Inferior parietal cortex (tissue), 1 donor: ENCODE results near the gene SNAPC2.
"Not testable (repeated sequence)": the region's sequence is repeated elsewhere in the genome, so short reads cannot be mapped to it uniquely, and the experiment has no call there.

ENCODE experiments used
- DNase-seq: peaks from one replicate; pipeline ENCODE4 v3.0.0-alpha.2; 2016; ENCODE audit errors: extremely low spot score

SNAPC2 gene

GRCh38 chr19:7932930-7933300, 12.8 kb downstream of the SNAPC2 start:
- no peak for DNase-seq

- no peak for DNase-seq
These were observed 13.3 kb downstream of the SNAPC2 start for GRCh38 chr19:7933411-7933810.

DNA sequence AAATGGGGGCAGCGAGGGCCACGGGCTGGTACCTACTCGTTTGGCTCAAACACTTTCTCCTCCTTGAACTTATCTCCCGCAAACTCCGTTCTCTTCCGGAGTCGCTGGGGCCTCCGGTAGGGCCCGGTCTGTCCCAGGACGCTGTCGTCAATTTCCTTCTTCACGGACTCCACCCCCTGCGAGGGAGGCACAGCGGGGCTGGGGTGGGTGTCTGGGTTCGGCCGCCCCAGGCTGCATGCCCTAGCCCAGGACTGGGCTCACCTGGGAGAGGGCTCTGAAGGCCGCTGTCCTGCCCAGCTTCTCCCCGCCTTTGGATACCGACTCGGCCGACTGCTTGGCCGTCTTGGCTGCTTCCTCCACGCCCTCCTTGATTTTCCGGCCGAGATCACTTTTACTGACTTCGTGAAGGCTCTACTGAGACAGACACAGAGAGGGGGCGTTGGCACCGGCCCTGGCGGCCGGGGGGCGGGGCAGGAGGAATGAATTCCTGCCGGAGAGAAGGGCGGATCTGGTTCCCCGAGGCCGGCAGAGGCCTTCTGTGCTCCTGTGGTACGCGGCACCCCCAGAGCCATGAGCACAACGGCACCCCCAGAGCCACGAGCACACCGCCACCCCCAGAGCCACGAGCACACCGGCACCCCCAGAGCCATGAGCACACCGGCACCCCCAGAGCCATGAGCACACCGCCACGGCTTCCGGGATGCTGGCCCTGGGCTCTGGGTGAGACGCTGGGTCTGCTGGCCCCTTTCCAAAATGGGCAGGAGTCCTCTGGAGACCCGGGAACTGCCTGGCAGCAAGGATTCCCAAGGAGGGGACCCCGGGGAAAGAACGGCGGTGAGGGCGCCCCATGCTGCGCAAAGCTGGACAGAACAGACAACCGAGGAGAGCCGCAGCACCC, 13.9 kb downstream of the SNAPC2 start:
- no peak for DNase-seq

GRCh38 chr19:7934766-7935165, 14.6 kb downstream of the SNAPC2 start:
- DNase-seq: no peak

GRCh38 chr19:7940841-7941240, 20.7 kb downstream of the SNAPC2 start:
- DNase-seq: no peak

GRCh38 chr19:7941895-7942596, 21.9 kb downstream of the SNAPC2 start:
- no peak for DNase-seq

- no peak for DNase-seq
These were observed 22.9 kb downstream of the SNAPC2 start for GRCh38 chr19:7942981-7943443.

GRCh38 chr19:7943444-7944176, 23.5 kb downstream of the SNAPC2 start, which contains the start of gene TIMM44:
Gene TIMM44 (minus strand): TSS chr19:7943666. CDS start chr19:7943651, 15 bp downstream.
- peak; percentile 99 for DNase-seq

DNA sequence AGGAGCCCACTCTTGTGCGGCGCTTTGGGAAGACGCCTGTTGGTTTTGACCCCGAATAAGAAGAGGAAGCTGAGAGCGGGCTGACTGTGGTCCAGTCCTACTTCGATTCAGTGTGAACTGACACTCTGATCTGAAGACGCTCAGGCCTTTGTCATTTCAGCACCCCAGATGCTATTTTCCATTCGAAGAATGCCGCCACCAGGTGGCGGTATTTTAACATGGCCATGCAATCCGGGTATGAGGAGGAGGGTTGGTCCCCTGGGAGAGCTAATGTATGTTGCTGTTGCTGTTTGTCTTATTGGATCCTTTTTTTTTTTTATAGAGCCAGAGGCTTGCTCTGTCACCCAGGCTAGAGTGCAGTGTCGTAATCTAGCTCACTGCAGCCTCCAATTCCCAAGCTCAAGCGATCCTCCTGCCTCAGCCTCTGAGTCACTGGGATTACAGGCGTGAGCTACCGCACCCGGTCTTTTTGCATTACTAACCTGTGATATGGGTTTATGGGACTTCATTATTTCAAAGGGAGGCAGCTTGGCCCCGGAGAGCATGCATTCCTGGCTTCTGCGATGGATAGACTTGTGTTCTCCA, 24.1 kb downstream of the SNAPC2 start:
- DNase-seq: peak; percentile 97

- no peak for DNase-seq
These were observed 27.8 kb downstream of the SNAPC2 start for GRCh38 chr19:7947939-7948338.

DNA sequence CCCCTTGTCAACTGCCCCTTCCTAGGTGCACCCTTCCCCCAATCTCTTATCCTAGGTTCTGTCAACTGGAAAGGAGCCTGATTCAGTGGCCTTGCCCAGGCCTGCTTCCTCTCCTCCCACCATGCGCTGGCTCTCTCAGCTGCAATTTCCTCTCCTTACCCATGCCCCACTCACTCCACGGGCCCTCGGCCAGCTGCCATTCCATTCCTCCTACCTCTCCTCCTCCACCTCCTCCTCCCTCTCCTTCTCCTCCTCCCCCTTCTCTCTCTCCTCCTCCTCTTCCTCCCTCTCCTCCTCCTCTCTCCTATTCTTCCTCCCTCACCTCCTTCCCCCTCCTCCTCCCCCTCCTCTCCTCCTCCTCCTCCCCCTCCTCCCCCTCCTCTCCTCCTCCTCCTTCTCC, 32.9 kb downstream of the SNAPC2 start:
- DNase-seq: no peak

- DNase-seq: no peak
These were observed 33.4 kb downstream of the SNAPC2 start for GRCh38 chr19:7953576-7953975.

DNA sequence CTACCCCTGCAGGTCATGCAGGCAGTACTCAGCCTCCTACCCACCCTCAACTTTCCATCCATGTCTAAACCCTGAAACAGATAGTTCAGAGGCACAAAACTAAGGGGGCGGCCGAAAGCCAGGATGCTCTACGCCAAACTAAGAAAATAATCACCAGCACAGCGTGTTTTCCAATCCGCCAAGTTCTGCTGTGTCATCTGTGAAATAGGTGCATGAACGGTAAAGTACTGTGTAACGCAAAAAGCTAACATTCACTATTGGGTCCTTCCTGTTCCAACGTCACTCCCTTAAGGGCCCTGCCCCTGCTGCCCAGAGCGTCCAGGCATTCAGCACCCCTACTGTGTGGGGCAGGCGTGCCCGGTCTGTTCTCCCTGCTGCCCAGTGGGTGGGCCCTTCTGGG, 35.6 kb downstream of the SNAPC2 start:
- no peak for DNase-seq

GRCh38 chr19:7959211-7959610, 39.1 kb downstream of the SNAPC2 start:
- DNase-seq: no peak

DNA sequence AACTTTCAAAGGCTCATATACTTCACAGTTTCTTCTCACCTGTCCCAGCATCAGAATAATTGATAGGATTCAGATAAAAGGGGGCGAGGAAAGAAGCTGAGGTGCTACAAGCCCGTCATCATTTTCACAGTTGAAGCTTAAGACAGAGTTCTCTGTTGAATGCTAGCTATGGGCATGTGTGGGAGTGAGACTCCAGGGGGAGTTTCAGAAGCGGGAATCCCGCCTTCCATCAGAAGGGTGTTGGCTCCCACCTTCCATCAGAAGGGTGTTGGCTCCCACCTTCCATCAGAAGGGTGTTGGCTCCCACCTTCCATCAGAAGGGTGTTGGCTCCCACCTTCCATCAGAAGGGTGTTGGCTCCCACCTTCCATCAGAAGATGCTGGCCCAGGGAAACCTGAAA, 40.9 kb downstream of the SNAPC2 start:
- not testable (repeated sequence) for DNase-seq

DNA sequence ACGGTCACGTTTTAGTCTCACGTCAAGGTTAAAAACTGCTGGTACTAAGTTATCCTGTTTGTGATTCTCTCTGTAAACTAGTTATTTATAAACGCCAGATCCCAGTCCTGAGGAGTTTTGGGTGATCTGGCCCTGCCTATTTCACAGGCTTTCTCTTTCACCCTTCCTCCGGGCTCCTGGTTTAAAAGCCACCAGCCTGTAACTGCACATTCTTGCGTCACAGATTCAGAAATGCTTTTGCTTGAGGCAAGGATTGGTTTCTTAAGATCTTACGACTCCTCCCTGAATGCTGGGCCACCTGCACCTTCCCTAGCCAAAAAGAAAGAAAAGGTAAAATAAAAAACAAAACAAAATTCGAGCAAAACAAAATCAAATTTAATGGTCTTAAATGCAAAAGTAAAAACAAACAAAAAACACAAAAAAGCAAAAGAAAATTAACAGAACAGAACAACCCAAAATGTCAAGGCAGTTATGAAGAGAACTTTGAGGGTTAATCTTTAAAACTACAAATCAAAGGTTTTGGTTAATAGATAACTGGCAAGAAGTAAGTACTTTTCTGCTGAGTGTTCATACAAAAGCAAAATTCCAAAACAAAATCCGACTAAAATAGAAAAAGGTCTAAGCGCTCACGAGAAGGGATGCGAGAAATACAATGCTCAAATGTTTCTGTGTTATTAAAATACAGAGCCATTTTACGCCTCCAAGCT, 41.9 kb downstream of the SNAPC2 start:
- DNase-seq: no peak

DNA sequence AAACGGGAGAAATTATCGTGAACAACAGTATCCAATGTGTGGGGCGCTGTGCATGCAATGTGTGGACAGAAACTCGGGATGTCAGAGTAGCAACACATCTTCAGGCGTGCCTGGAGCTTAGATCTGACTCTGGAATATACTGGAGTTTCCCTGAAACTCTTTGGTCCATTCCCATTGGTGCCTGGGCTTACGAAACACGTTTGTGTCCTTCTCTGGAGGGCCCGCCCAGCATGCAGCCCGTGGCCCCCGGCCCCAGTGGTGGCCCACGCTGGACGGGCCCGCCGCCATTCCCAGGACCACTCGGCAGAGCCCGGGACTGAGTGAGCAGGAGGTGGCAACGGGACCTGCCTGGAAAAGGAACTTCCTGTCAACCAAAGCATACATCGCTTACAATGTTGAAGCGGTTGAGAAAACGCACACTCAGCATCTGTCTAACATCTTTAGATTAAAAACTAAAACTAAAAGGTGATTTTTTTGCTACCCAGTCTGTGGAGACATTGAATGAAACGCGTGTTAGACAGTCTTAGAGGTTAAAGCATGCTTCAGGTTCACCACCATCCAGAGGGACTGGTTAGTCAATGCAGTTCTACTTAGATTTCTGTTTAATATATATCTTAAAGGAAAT, 42.6 kb downstream of the SNAPC2 start:
- DNase-seq: no peak

DNA sequence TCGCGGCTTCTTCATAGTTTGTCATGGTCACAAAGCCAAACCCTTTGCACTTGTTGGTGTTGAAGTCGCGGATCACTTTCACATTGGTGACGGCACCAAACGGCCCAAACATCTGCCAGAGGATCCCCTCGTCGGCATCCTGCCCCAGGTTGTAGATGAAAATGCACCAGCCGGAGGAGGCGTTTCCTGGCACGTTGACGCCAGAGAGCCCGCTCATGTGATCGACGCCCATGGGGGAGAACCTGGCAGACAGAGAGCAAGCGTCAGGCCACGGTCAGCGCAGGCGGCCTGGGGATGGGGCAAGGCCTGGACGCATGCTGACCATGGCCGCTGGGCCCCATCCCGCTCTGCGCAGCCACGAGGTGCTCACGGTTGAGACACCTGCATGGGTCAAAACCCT, 43.4 kb downstream of the SNAPC2 start:
- DNase-seq: no peak

DNA sequence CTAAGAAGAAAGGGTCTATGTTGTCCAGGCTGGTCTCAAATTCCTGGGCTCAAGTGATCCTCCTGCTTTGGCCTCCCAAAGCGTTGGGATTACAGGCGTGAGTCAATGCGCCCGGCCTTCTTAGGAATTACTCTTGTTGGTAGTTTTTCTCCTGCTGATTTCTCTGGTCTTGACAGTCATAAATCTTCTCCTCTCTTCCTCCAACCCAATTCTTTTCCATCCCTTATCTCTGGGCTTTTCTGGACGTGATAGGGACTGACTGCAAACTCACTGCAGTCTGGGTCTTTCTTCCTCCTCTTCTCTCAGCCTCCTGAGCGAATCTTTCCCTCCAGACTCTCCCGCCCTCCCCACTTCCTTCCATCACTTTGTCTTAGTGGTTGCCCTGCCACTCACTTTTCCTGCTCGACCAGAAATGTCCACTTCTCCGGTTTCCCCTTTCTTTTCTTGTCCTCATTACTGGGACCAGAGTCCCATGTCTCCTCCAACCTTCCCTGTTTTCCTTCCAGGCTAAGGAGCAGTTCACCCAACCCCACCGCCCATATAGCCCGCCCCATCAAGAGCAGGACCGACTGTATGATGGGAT, 45.2 kb downstream of the SNAPC2 start:
- DNase-seq: no peak

DNA sequence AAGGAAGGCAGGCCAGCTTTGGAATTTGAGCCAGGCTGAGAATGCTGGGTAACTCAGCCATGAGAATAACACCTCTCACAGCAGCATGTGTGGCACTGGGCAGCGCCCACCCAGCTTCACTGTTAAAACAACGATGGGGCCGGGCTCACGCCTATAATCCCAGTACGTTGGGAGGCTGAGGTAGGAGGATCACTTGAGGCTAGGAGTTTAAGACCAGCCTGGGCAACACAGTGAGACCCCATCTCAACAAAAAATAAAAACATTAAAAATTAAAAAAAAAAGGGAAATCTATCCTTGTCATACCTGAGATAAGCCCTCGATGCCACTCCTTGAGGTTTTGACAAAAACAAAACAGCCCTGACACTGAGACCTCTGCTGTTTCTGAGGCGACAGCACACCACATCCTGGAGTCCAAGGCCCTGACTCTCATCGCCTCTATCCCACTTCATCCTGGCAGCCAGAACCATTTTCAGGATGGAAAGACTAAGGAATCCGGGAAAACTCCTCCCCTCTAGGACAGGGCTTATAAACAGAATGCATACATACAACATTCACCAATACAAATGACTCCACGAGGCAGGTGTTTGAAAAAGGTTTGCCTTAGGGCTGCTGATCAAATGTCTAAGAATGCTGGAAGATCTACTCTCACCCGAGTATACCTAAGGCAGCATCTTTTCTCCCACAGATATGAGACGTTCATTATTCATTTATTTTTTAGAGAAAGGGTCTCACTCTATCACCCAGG, 46.0 kb downstream of the SNAPC2 start:
- no peak for DNase-seq
